Fibroblast of lung (primary cell): ENCODE data around the gene KIF4A. TPM values are rescaled to one million over a fixed set of nuclear protein-coding genes. Genes with fewer than 3 reads are reported as not detected.
A peak's percentile ranks its signal among the peaks of the same experiment; 100 is the strongest.

Experiments used
- DNase-seq, 2 donors: peaks; one replicate each; pipeline versions ENCODE4 v3.0.0 to v3.0.0-alpha.2; 2010; ENCODE audit warnings: low read depth in 2 of 2
- H2AFZ ChIP-seq: 2 replicates; pipeline ENCODE4 v1.5.1; 2012; ENCODE audit warnings: low read length, control low read depth, inconsistent platforms
- H3K27ac ChIP-seq: 2 replicates; pipeline ENCODE4 v1.5.1; 2011; ENCODE audit warnings: low read length, control low read depth; ENCODE audit not compliant: insufficient read depth
- H3K27me3 ChIP-seq: 2 replicates; pipeline ENCODE4 v1.5.1; 2011; ENCODE audit warnings: mild to moderate bottlenecking, low read length; ENCODE audit not compliant: control insufficient read depth, insufficient read depth
- H3K36me3 ChIP-seq: 2 replicates; pipeline ENCODE4 v1.5.1; 2011; ENCODE audit warnings: low read length; ENCODE audit not compliant: control insufficient read depth, insufficient read depth
- H3K4me1 ChIP-seq: 2 replicates; pipeline ENCODE4 v1.5.1; 2011; ENCODE audit warnings: low read length; ENCODE audit not compliant: control insufficient read depth, insufficient read depth; ENCODE audit errors: extremely low read depth
- H3K4me2 ChIP-seq: 2 replicates; pipeline ENCODE4 v1.5.1; 2011; ENCODE audit warnings: low read length, control low read depth; ENCODE audit not compliant: insufficient read depth; ENCODE audit errors: extremely low read depth
- H3K4me3 ChIP-seq, 4 experiments: fragments of 200-600 bp in 1 of 4; sonication (generic) in 1 of 4; replicated peaks in 1 of 4; 2 replicates each; pipeline ENCODE4 v1.5.1; 2011 to 2016; ENCODE audit warnings: low read length in 4 of 4, low read depth in 3 of 4, mild to moderate bottlenecking in 3 of 4, control low read depth in 2 of 4, inconsistent platforms in 1 of 4, mixed read lengths in 1 of 4; ENCODE audit not compliant: insufficient read depth in 1 of 4; ENCODE audit errors: control extremely low read depth in 1 of 4
- H3K79me2 ChIP-seq: 2 replicates; pipeline ENCODE4 v1.5.1; 2012; ENCODE audit warnings: mild to moderate bottlenecking, low read length, inconsistent platforms; ENCODE audit not compliant: control insufficient read depth, insufficient read depth
- H3K9ac ChIP-seq: 2 replicates; pipeline ENCODE4 v1.5.1; 2011; ENCODE audit warnings: mild to moderate bottlenecking, low read length, control low read depth; ENCODE audit not compliant: insufficient read depth
- H3K9me3 ChIP-seq: 2 replicates; pipeline ENCODE4 v1.5.1; 2012; ENCODE audit warnings: low read depth, low read length; ENCODE audit not compliant: control insufficient read depth, insufficient read depth
- H4K20me1 ChIP-seq: 2 replicates; pipeline ENCODE4 v1.5.1; 2011; ENCODE audit warnings: low read length; ENCODE audit not compliant: control insufficient read depth, insufficient read depth; ENCODE audit errors: extremely low read depth
- EZH2 ChIP-seq: IDR thresholded peaks from 2 replicates; pipeline ENCODE4 v1.5.1; 2012; ENCODE audit warnings: low read length, control low read depth, mild to moderate bottlenecking; ENCODE audit errors: missing control alignments
- polyA plus RNA-seq, 2 donors: library from polyadenylated mRNA; depleted of rRNA in 1 of 2; stranded (reverse) in 1 of 2; unstranded in 1 of 2; fragments of >200 nt; gene quantifications; 2 replicates each; pipeline ENCODE4 v1.2.1, GENCODE V29; 2011 to 2012; ENCODE audit warnings: missing spikeins in 1 of 2
- total RNA-seq: library from RNA; depleted of rRNA; stranded (reverse); fragments of >200 nt; gene quantifications from 2 replicates; pipeline ENCODE4 v1.2.1, GENCODE V29; 2014
- TF ChIP-seq, protein P1 (sequence below), 2 donors: IDR thresholded peaks in 1 of 2; conservative IDR thresholded peaks in 1 of 2; 1 replicate in 1 of 2; 2 replicates in 1 of 2; pipeline ENCODE4 v1.5.1; 2011 to 2012; ENCODE audit warnings: low read length in 2 of 2, control low read depth in 1 of 2, inconsistent platforms in 1 of 2, low read depth in 1 of 2, mild to moderate bottlenecking in 1 of 2

Gene KIF4A
- total and polyA plus RNA-seq, 2 donors (not counting 1 experiment from before 2014, with no cell fraction given), result 5.6 to 7.1 TPM

DNA sequence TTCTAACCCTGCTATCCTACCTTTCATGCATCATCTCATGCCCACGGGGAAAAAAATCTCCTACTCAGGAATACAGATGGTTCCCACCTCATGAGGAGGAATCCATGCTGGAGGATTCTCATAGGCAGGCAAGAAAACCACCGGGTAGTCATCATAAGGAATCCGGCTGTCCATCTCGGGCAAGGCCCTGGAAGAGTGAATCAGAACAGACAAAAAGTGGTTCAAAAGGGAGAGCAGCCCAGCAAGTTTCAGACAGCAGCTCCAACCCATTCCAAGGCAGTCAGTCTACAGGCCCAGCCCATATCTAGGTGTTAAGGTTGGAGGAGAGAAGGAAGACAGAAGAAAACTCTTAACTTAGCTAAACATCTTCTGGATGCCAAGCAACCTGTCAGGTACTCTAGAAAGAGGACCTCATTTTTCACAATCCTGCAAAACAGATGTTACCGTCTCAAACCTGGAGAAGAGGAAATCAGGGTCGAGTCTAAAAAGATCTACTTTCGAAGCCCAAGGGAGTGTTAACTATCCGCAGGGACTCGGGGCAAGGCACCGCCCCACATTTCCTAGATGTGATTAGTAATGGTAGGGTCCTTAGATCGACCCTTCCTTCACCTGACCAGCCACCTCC lies 624 bp upstream of the KIF4A start:
- H3K9ac ChIP-seq, result peak overlapping the region; percentile 53
- H3K9me3 ChIP-seq, result no peaks in the 10 kb centered on the region
- peak overlapping the region; percentile 62 to 89 (median 73) for H3K4me3 ChIP-seq
- H3K4me2 ChIP-seq, result peak overlapping the region; percentile 78
- H3K4me1 ChIP-seq, result no peaks in the 10 kb centered on the region
- TF ChIP-seq EZH2, result no peak
- TF ChIP-seq, protein P1, sequence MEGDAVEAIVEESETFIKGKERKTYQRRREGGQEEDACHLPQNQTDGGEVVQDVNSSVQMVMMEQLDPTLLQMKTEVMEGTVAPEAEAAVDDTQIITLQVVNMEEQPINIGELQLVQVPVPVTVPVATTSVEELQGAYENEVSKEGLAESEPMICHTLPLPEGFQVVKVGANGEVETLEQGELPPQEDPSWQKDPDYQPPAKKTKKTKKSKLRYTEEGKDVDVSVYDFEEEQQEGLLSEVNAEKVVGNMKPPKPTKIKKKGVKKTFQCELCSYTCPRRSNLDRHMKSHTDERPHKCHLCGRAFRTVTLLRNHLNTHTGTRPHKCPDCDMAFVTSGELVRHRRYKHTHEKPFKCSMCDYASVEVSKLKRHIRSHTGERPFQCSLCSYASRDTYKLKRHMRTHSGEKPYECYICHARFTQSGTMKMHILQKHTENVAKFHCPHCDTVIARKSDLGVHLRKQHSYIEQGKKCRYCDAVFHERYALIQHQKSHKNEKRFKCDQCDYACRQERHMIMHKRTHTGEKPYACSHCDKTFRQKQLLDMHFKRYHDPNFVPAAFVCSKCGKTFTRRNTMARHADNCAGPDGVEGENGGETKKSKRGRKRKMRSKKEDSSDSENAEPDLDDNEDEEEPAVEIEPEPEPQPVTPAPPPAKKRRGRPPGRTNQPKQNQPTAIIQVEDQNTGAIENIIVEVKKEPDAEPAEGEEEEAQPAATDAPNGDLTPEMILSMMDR (conservative IDR thresholded peaks at IDR 0.05 in 1 of 2, IDR thresholded peaks at IDR 0.05 in 1 of 2; ENCODE audit: low read depth in 1 of 2, low read length in 2 of 2), result no peak
- H3K79me2 ChIP-seq, result peaks cover 38% of the 10 kb centered on the region
- H3K27me3 ChIP-seq, result no peaks in the 10 kb centered on the region
- peak in 1 of 2 donors; percentile 18 for DNase-seq
- H2AFZ ChIP-seq, result peak overlapping the region; percentile 80
- peaks cover 3% of the 10 kb centered on the region for H3K36me3 ChIP-seq
- H3K27ac ChIP-seq, result peak overlapping the region; percentile 74
- H4K20me1 ChIP-seq, result no peaks in the 10 kb centered on the region

DNA sequence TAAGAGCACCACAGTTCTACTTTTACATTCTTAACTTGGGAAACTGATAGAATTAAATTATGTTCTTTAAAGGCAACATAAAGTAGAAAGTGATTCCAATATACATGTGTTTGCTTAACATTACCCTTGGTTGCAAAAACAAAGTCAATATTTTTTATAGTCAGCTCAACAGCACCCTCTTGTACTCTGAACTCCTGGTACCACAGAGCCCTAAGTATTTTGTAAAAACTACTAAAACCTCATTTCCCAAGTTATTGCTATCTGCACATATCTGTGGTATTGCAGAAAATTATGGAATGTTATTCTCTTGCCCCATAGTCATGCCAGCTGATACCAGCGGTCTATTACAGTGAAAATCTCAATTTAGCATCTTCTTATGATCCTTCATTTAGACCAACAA lies 2.9 kb downstream of the KIF4A start:
- Histone ChIP-seq H3K4me3 (no peak overlapping the region), H3K36me3 (no peaks in the 10 kb centered on the region), H3K79me2 (peaks cover 53% of the 10 kb centered on the region), H2AFZ (no peak overlapping the region), H3K27ac (no peak overlapping the region), H4K20me1 (no peaks in the 10 kb centered on the region), H3K4me1 (no peaks in the 10 kb centered on the region), H3K9ac (no peak overlapping the region), H3K9me3 (no peaks in the 10 kb centered on the region), H3K27me3 (no peaks in the 10 kb centered on the region), H3K4me2 (peak overlapping the region; percentile 51)
- DNase-seq, result peak in 1 of 2 donors; percentile 31
- TF ChIP-seq, protein P1 (conservative IDR thresholded peaks at IDR 0.05 in 1 of 2, IDR thresholded peaks at IDR 0.05 in 1 of 2; ENCODE audit: low read depth in 1 of 2, low read length in 2 of 2), result no peak
- TF ChIP-seq EZH2, result no peak

DNA sequence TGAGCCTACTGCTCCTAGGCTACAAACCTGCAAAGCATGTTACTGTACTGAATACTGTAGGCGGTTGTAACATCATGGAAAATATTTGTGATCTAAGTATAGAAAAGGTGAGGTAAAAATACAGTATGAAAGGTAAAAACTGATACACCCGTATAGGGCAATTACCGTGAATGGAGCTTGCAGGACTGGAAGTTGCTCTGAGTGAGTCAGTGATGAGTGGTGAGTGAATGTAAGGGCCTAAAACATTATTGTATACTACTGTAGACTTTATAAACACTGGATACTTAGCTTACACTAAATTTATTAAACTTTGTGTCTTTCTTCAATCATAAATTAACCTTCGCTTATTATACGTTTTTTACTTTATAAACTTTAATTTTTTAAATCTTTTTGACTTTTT lies 3.7 kb downstream of the KIF4A start:
- Histone ChIP-seq H3K4me2 (no peak overlapping the region), H3K27ac (no peak overlapping the region), H3K9me3 (no peaks in the 10 kb centered on the region), H3K27me3 (no peaks in the 10 kb centered on the region), H3K4me3 (no peak overlapping the region), H2AFZ (no peak overlapping the region), H3K9ac (no peak overlapping the region), H4K20me1 (no peaks in the 10 kb centered on the region), H3K79me2 (peaks cover 53% of the 10 kb centered on the region), H3K36me3 (no peaks in the 10 kb centered on the region), H3K4me1 (no peaks in the 10 kb centered on the region)
- peak; percentile 16 to 18 for DNase-seq
- TF ChIP-seq EZH2, result no peak
- TF ChIP-seq, protein P1 (conservative IDR thresholded peaks at IDR 0.05 in 1 of 2, IDR thresholded peaks at IDR 0.05 in 1 of 2; ENCODE audit: low read depth in 1 of 2, low read length in 2 of 2), result no peak
